Measurements from ENCODE around the gene MT1X. TPM values are rescaled to one million over a fixed set of nuclear protein-coding genes. Genes with fewer than 3 reads are reported as not detected.
"Not testable (repeated sequence)": the region's sequence is repeated elsewhere in the genome, so short reads cannot be mapped to it uniquely, and the experiment has no call there.

MT1X gene
- total RNA-seq, 2 donors from 2014 or later = 1.5 to 8.8 TPM

- H3K9ac ChIP-seq (ENCODE audit: extremely low read depth, low read length, poor library complexity, severe bottlenecking) = no peak overlapping the region
- no peaks in the 10 kb centered on the region for H3K9me3 Mint-ChIP-seq
- H3K27me3 Mint-ChIP-seq (ENCODE audit: insufficient read depth) = peaks cover 94% of the 10 kb centered on the region
- TF ChIP-seq, protein P1, sequence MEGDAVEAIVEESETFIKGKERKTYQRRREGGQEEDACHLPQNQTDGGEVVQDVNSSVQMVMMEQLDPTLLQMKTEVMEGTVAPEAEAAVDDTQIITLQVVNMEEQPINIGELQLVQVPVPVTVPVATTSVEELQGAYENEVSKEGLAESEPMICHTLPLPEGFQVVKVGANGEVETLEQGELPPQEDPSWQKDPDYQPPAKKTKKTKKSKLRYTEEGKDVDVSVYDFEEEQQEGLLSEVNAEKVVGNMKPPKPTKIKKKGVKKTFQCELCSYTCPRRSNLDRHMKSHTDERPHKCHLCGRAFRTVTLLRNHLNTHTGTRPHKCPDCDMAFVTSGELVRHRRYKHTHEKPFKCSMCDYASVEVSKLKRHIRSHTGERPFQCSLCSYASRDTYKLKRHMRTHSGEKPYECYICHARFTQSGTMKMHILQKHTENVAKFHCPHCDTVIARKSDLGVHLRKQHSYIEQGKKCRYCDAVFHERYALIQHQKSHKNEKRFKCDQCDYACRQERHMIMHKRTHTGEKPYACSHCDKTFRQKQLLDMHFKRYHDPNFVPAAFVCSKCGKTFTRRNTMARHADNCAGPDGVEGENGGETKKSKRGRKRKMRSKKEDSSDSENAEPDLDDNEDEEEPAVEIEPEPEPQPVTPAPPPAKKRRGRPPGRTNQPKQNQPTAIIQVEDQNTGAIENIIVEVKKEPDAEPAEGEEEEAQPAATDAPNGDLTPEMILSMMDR (conservative IDR thresholded peaks at IDR 0.05) = no peak
- no peak overlapping the region for H3K27ac ChIP-seq (ENCODE audit: low read depth, low read length)
- H3K9me3 ChIP-seq (ENCODE audit: control insufficient read depth, low read length) = no peaks in the 10 kb centered on the region
- no peaks in the 10 kb centered on the region for H3K4me1 ChIP-seq (ENCODE audit: control insufficient read depth, insufficient read depth, low read length)
- H3K27me3 ChIP-seq (ENCODE audit: control insufficient read depth, insufficient read depth, low read length, poor library complexity, severe bottlenecking) = peaks cover 92% of the 10 kb centered on the region
- no peak overlapping the region for H3K27ac Mint-ChIP-seq
- H3K36me3 ChIP-seq (ENCODE audit: control insufficient read depth, insufficient read depth, low read length) = no peaks in the 10 kb centered on the region
- no peak overlapping the region for H3K4me3 Mint-ChIP-seq
- 68 to 85% methylated on average over 2 of the region's 2 CpGs for WGBS, 2 experiments (ENCODE audit: insufficient coverage in 1 of 2, insufficient read length in 1 of 2)
- no peak for DNase-seq
- H3K36me3 Mint-ChIP-seq (ENCODE audit: low read depth) = no peaks in the 10 kb centered on the region
- no peak overlapping the region for H3K4me3 ChIP-seq (ENCODE audit: low read length)
- H3K4me1 Mint-ChIP-seq = peaks cover 15% of the 10 kb centered on the region
Observed at GRCh38 chr16:56670620-56670934, 11.7 kb upstream of the MT1X start.

GRCh38 chr16:56671691-56672090 lies 10.6 kb upstream of the MT1X start:
- H3K36me3 Mint-ChIP-seq (ENCODE audit: low read depth); DNase-seq; H3K27ac Mint-ChIP-seq; H3K4me3 ChIP-seq (ENCODE audit: low read length); H3K36me3 ChIP-seq (ENCODE audit: control insufficient read depth, insufficient read depth, low read length); H3K27ac ChIP-seq (ENCODE audit: low read depth, low read length); H3K4me3 Mint-ChIP-seq; H3K9me3 Mint-ChIP-seq; H3K9ac ChIP-seq (ENCODE audit: extremely low read depth, low read length, poor library complexity, severe bottlenecking); H3K9me3 ChIP-seq (ENCODE audit: control insufficient read depth, low read length); H3K4me1 ChIP-seq (ENCODE audit: control insufficient read depth, insufficient read depth, low read length): not testable (repeated sequence)
- Mint-ChIP-seq H3K4me1 (peaks cover 21% of the 10 kb centered on the region), H3K27me3 (ENCODE audit: insufficient read depth) (peaks cover 92% of the 10 kb centered on the region)
- H3K27me3 ChIP-seq (ENCODE audit: control insufficient read depth, insufficient read depth, low read length, poor library complexity, severe bottlenecking) = peaks cover 92% of the 10 kb centered on the region
- 57 to 95% methylated on average over 1 of the region's 2 CpGs for WGBS, 2 experiments (ENCODE audit: insufficient coverage in 1 of 2, insufficient read length in 1 of 2)

DNA sequence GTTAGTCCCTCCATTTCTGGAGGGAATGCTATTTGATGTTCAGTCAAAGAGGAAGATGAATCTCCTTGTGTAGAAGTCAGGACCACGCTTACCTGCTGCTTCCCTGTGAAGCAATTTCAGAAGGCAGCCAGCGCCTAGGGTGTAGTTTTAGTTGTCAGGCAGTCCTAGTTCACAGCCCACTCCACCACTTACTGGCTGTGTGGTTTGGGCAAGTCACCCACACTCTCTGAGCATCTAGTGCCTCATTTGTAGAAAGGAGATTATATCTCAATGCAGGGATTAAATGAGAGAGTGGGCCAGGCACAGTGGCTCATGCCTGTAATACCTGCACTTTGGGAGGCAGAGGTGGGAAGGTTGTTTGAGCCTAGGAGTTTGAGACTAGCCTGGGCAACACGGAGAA lies 10.1 kb upstream of the MT1X start:
- WGBS, 2 experiments (ENCODE audit: insufficient coverage in 1 of 2, insufficient read length in 1 of 2) = 81 to 100% methylated on average over 2 to 3 of the region's 3 CpGs
- H3K27ac ChIP-seq (ENCODE audit: low read depth, low read length); H3K36me3 Mint-ChIP-seq (ENCODE audit: low read depth); H3K36me3 ChIP-seq (ENCODE audit: control insufficient read depth, insufficient read depth, low read length); H3K9me3 ChIP-seq (ENCODE audit: control insufficient read depth, low read length); H3K9ac ChIP-seq (ENCODE audit: extremely low read depth, low read length, poor library complexity, severe bottlenecking); H3K9me3 Mint-ChIP-seq; DNase-seq; H3K4me3 ChIP-seq (ENCODE audit: low read length); H3K4me3 Mint-ChIP-seq; H3K27ac Mint-ChIP-seq; H3K4me1 ChIP-seq (ENCODE audit: control insufficient read depth, insufficient read depth, low read length): not testable (repeated sequence)
- H3K4me1 Mint-ChIP-seq = peaks cover 21% of the 10 kb centered on the region
- peaks cover 91% of the 10 kb centered on the region for H3K27me3 Mint-ChIP-seq (ENCODE audit: insufficient read depth)
- H3K27me3 ChIP-seq (ENCODE audit: control insufficient read depth, insufficient read depth, low read length, poor library complexity, severe bottlenecking) = peaks cover 92% of the 10 kb centered on the region

DNA sequence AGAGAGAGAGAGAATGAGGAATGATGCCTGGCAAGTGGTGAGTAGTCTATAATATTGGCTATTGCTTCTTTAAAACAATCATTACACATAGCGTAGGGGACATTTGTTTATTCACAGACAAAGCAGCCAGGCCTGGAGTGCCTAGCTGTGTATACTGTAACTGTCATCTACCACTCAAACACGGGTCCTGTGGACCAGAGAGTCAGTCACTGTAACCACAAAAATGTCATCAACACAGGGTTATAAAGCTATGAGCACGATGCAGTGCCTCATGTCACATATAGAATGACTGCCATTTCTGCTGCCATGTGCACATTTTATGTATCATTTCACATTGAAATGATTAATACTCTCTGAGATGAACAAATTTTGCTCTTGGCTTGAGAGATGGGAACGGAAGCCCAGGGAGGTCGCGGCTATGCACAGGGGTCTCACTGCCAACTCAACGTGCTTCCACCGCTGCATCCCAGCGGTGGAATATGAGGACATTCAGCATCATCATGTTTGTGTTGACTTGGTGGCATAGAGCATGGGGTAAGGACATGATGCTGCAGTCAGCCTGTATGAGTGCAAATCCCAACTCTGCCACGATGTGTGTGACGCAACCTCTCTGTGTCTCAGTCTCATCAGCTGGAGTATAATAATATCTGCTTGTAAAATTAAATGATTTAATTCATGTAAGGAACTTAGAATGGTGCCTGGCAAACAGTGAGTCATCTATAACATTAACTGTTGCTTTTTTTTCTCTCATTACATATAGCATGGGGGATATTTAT lies 9.3 kb upstream of the MT1X start:
- H3K36me3 ChIP-seq (ENCODE audit: control insufficient read depth, insufficient read depth, low read length) = no peaks in the 10 kb centered on the region
- peaks cover 88% of the 10 kb centered on the region for H3K27me3 Mint-ChIP-seq (ENCODE audit: insufficient read depth)
- H3K27me3 ChIP-seq (ENCODE audit: control insufficient read depth, insufficient read depth, low read length, poor library complexity, severe bottlenecking) = peaks cover 92% of the 10 kb centered on the region
- no peak overlapping the region for H3K4me3 Mint-ChIP-seq
- H3K9me3 Mint-ChIP-seq = no peaks in the 10 kb centered on the region
- TF ChIP-seq, protein P1 (conservative IDR thresholded peaks at IDR 0.05) = no peak
- H3K4me1 Mint-ChIP-seq = peaks cover 21% of the 10 kb centered on the region
- H3K9ac ChIP-seq (ENCODE audit: extremely low read depth, low read length, poor library complexity, severe bottlenecking) = no peak overlapping the region
- no peak for DNase-seq
- no peaks in the 10 kb centered on the region for H3K36me3 Mint-ChIP-seq (ENCODE audit: low read depth)
- H3K9me3 ChIP-seq (ENCODE audit: control insufficient read depth, low read length) = no peaks in the 10 kb centered on the region
- H3K27ac Mint-ChIP-seq = no peak overlapping the region
- no peaks in the 10 kb centered on the region for H3K4me1 ChIP-seq (ENCODE audit: control insufficient read depth, insufficient read depth, low read length)
- 92 to 95% methylated on average over 10 to 11 of the region's 11 CpGs for WGBS, 2 experiments (ENCODE audit: insufficient coverage in 1 of 2, insufficient read length in 1 of 2)
- no peak overlapping the region for H3K27ac ChIP-seq (ENCODE audit: low read depth, low read length)
- no peak overlapping the region for H3K4me3 ChIP-seq (ENCODE audit: low read length)

Data from endodermal cell (in vitro differentiated cells).